Osteocyte (in vitro differentiated cells): ENCODE results near the gene PPFIA3. TPM values are rescaled to one million over a fixed set of nuclear protein-coding genes. Genes with fewer than 3 reads are reported as not detected.

Source experiments
- DNase-seq: peaks from one replicate; pipeline ENCODE4 v3.0.0; 2021; ENCODE audit warnings: mixed read lengths; ENCODE audit not compliant: unreplicated experiment; ENCODE audit errors: extremely low spot score
- H3K27ac Mint-ChIP-seq: one replicate; pipeline ENCODE4 v1.8.0; 2021; ENCODE audit warnings: mild to moderate bottlenecking, mixed read lengths; ENCODE audit not compliant: unreplicated experiment
- H3K27me3 Mint-ChIP-seq: one replicate; pipeline ENCODE4 v1.8.0; 2021; ENCODE audit warnings: mixed read lengths; ENCODE audit not compliant: unreplicated experiment
- H3K36me3 Mint-ChIP-seq: one replicate; pipeline ENCODE4 v1.8.0; 2021; ENCODE audit warnings: mixed read lengths; ENCODE audit not compliant: unreplicated experiment
- H3K4me1 Mint-ChIP-seq: one replicate; pipeline ENCODE4 v1.8.0; 2021; ENCODE audit warnings: mixed read lengths; ENCODE audit not compliant: unreplicated experiment
- H3K4me3 Mint-ChIP-seq: one replicate; pipeline ENCODE4 v1.8.0; 2021; ENCODE audit warnings: mild to moderate bottlenecking, moderate library complexity, mixed read lengths; ENCODE audit not compliant: unreplicated experiment
- H3K9me3 Mint-ChIP-seq: one replicate; pipeline ENCODE4 v1.8.0; 2021; ENCODE audit warnings: mixed read lengths; ENCODE audit not compliant: unreplicated experiment
- CTCF ChIP-seq: fragments of 200-600 bp; sonication (generic); IDR thresholded peaks from 2 replicates; pipeline ENCODE4 v1.5.0; 2021; ENCODE audit warnings: antibody characterized with exemption, mild to moderate bottlenecking, moderate library complexity
- total RNA-seq: library from RNA; stranded (reverse); gene quantifications from 2 replicates; pipeline ENCODE4 v1.2.1, GENCODE V29; 2021

Gene PPFIA3
- total RNA-seq, 1 donor from 2014 or later, result 6.6 TPM

GRCh38 chr19:49196527-49197240 lies 77.3 kb downstream of the PPFIA3 start:
- Mint-ChIP-seq H3K27me3 (no peaks in the 10 kb centered on the region), H3K4me1 (peaks cover 5% of the 10 kb centered on the region), H3K9me3 (no peaks in the 10 kb centered on the region), H3K36me3 (peaks cover 16% of the 10 kb centered on the region), H3K27ac (no peak overlapping the region), H3K4me3 (no peak overlapping the region)
- TF ChIP-seq CTCF, result no peak
- no peak for DNase-seq

GRCh38 chr19:49200238-49200862 lies 81.0 kb downstream of the PPFIA3 start:
- H3K36me3 Mint-ChIP-seq, result peaks cover 20% of the 10 kb centered on the region
- H3K4me3 Mint-ChIP-seq, result no peak overlapping the region
- H3K4me1 Mint-ChIP-seq, result peaks cover 22% of the 10 kb centered on the region
- no peaks in the 10 kb centered on the region for H3K27me3 Mint-ChIP-seq
- H3K27ac Mint-ChIP-seq, result no peak overlapping the region
- no peak for TF ChIP-seq CTCF
- no peaks in the 10 kb centered on the region for H3K9me3 Mint-ChIP-seq
- DNase-seq, result no peak

Other genes starting within 250 kb of the PPFIA3 start
- 96.5 and 118 TPM in 2 replicates for gene PPP1R15A, start 247.1 kb upstream of the PPFIA3 start, total RNA-seq
- gene TULP2, start 220.8 kb upstream of the PPFIA3 start, total RNA-seq, result not detected in 2 replicates
- gene NUCB1, start 219.2 kb upstream of the PPFIA3 start, total RNA-seq, result 260 and 264 TPM in 2 replicates
- 0.67 TPM in 1 of 2 replicates, not detected in the other for gene DHDH, start 185.8 kb upstream of the PPFIA3 start, total RNA-seq
- gene BAX, start 164.7 kb upstream of the PPFIA3 start, total RNA-seq, result 154 and 172 TPM in 2 replicates
- gene FTL, start 154.2 kb upstream of the PPFIA3 start, total RNA-seq, result 2,724 and 2,792 TPM in 2 replicates
- 37.6 and 42.2 TPM in 2 replicates for gene GYS1, start 126.2 kb upstream of the PPFIA3 start, total RNA-seq
- gene RUVBL2, start 125.7 kb upstream of the PPFIA3 start, total RNA-seq, result 61.2 and 64.2 TPM in 2 replicates
- not detected in 2 replicates for gene LHB, start 102.5 kb upstream of the PPFIA3 start, total RNA-seq
- gene CGB3, start 95.2 kb upstream of the PPFIA3 start, total RNA-seq, result not detected in 2 replicates
- gene CGB2, start 87.7 kb upstream of the PPFIA3 start, total RNA-seq, result not detected in 2 replicates
- not detected in 2 replicates for gene CGB1, start 82.6 kb upstream of the PPFIA3 start, total RNA-seq
- not detected in 2 replicates for gene CGB5, start 75.7 kb upstream of the PPFIA3 start, total RNA-seq
- gene CGB8, start 70.4 kb upstream of the PPFIA3 start, total RNA-seq, result not detected in 2 replicates
- 0.16 TPM in 1 of 2 replicates, not detected in the other for gene CGB7, start 61.8 kb upstream of the PPFIA3 start, total RNA-seq
- not detected in 2 replicates for gene NTF4, start 54.7 kb upstream of the PPFIA3 start, total RNA-seq
- gene KCNA7, start 46.8 kb upstream of the PPFIA3 start, total RNA-seq, result not detected in 2 replicates
- gene SNRNP70, start 34.1 kb upstream of the PPFIA3 start, total RNA-seq, result 277 and 286 TPM in 2 replicates
- 7.9 and 9.9 TPM in 2 replicates for gene LIN7B, start 5.2 kb upstream of the PPFIA3 start, total RNA-seq
- 1.8 and 3.4 TPM in 2 replicates for gene C19orf73, start 401 bp upstream of the PPFIA3 start, total RNA-seq
- gene HRC, start 35.9 kb downstream of the PPFIA3 start, total RNA-seq, result not detected in 2 replicates
- 28.5 and 28.7 TPM in 2 replicates for gene TRPM4, start 38.2 kb downstream of the PPFIA3 start, total RNA-seq
- 5.3 and 6.0 TPM in 2 replicates for gene SLC6A16, start 205.6 kb downstream of the PPFIA3 start, total RNA-seq
- not detected in 2 replicates for gene CD37, start 215.9 kb downstream of the PPFIA3 start, total RNA-seq
- 93.8 and 98.0 TPM in 2 replicates for gene TEAD2, start 242.9 kb downstream of the PPFIA3 start, total RNA-seq
- gene DKKL1, start 244.3 kb downstream of the PPFIA3 start, total RNA-seq, result 1.6 and 4.4 TPM in 2 replicates